Measurements from ENCODE around the gene CD82.

CD82 gene

GRCh38 chr11:44576656-44577055, 11.2 kb downstream of the CD82 start:
- Histone ChIP-seq H3K27ac (ENCODE audit: low read length) (no peak overlapping the region), H3K4me1 (ENCODE audit: control insufficient read depth, insufficient read depth, low read length) (no peaks in the 10 kb centered on the region), H3K36me3 (ENCODE audit: control insufficient read depth, insufficient read depth, low read length) (no peaks in the 10 kb centered on the region), H3K4me3 (ENCODE audit: low read length) (no peak overlapping the region), H3K27me3 (ENCODE audit: control insufficient read depth, insufficient read depth, low read length) (no peaks in the 10 kb centered on the region), H3K9me3 (ENCODE audit: control insufficient read depth, insufficient read depth, low read length) (no peaks in the 10 kb centered on the region)
- no peak for DNase-seq (ENCODE audit: low read depth, low spot score)
- WGBS (ENCODE audit: insufficient coverage, insufficient read length): no CpG with 5 or more reads among the region's 4 CpGs

GRCh38 chr11:44577231-44577830, 11.9 kb downstream of the CD82 start:
- H3K4me3 ChIP-seq (ENCODE audit: low read length): no peak overlapping the region
- WGBS (ENCODE audit: insufficient coverage, insufficient read length): no CpG with 5 or more reads among the region's 7 CpGs
- no peaks in the 10 kb centered on the region for H3K4me1 ChIP-seq (ENCODE audit: control insufficient read depth, insufficient read depth, low read length)
- no peak overlapping the region for H3K27ac ChIP-seq (ENCODE audit: low read length)
- DNase-seq (ENCODE audit: low read depth, low spot score): no peak
- no peaks in the 10 kb centered on the region for H3K36me3 ChIP-seq (ENCODE audit: control insufficient read depth, insufficient read depth, low read length)
- no peaks in the 10 kb centered on the region for H3K9me3 ChIP-seq (ENCODE audit: control insufficient read depth, insufficient read depth, low read length)
- H3K27me3 ChIP-seq (ENCODE audit: control insufficient read depth, insufficient read depth, low read length): no peaks in the 10 kb centered on the region

GRCh38 chr11:44578279-44578678, 12.8 kb downstream of the CD82 start:
- Histone ChIP-seq H3K9me3 (ENCODE audit: control insufficient read depth, insufficient read depth, low read length) (no peaks in the 10 kb centered on the region), H3K27me3 (ENCODE audit: control insufficient read depth, insufficient read depth, low read length) (no peaks in the 10 kb centered on the region), H3K27ac (ENCODE audit: low read length) (no peak overlapping the region), H3K4me1 (ENCODE audit: control insufficient read depth, insufficient read depth, low read length) (no peaks in the 10 kb centered on the region), H3K36me3 (ENCODE audit: control insufficient read depth, insufficient read depth, low read length) (no peaks in the 10 kb centered on the region), H3K4me3 (ENCODE audit: low read length) (no peak overlapping the region)
- WGBS (ENCODE audit: insufficient coverage, insufficient read length): no CpG with 5 or more reads among the region's 5 CpGs
- no peak for DNase-seq (ENCODE audit: low read depth, low spot score)

- no peak overlapping the region for H3K4me3 ChIP-seq (ENCODE audit: low read length)
- no peaks in the 10 kb centered on the region for H3K36me3 ChIP-seq (ENCODE audit: control insufficient read depth, insufficient read depth, low read length)
- no peak for DNase-seq (ENCODE audit: low read depth, low spot score)
- no peaks in the 10 kb centered on the region for H3K27me3 ChIP-seq (ENCODE audit: control insufficient read depth, insufficient read depth, low read length)
- no peak overlapping the region for H3K27ac ChIP-seq (ENCODE audit: low read length)
- no peaks in the 10 kb centered on the region for H3K9me3 ChIP-seq (ENCODE audit: control insufficient read depth, insufficient read depth, low read length)
- H3K4me1 ChIP-seq (ENCODE audit: control insufficient read depth, insufficient read depth, low read length): no peaks in the 10 kb centered on the region
- WGBS (ENCODE audit: insufficient coverage, insufficient read length): no CpG with 5 or more reads among the region's 6 CpGs
These were observed 13.9 kb downstream of the CD82 start for GRCh38 chr11:44579302-44579761.

- no peak overlapping the region for H3K4me3 ChIP-seq (ENCODE audit: low read length)
- H3K9me3 ChIP-seq (ENCODE audit: control insufficient read depth, insufficient read depth, low read length): no peaks in the 10 kb centered on the region
- no peak for DNase-seq (ENCODE audit: low read depth, low spot score)
- no CpG with 5 or more reads among the region's 2 CpGs for WGBS (ENCODE audit: insufficient coverage, insufficient read length)
- H3K27me3 ChIP-seq (ENCODE audit: control insufficient read depth, insufficient read depth, low read length): no peaks in the 10 kb centered on the region
- no peak overlapping the region for H3K27ac ChIP-seq (ENCODE audit: low read length)
- no peaks in the 10 kb centered on the region for H3K4me1 ChIP-seq (ENCODE audit: control insufficient read depth, insufficient read depth, low read length)
- no peaks in the 10 kb centered on the region for H3K36me3 ChIP-seq (ENCODE audit: control insufficient read depth, insufficient read depth, low read length)
These were observed 15.2 kb downstream of the CD82 start for GRCh38 chr11:44580701-44581100.

GRCh38 chr11:44581246-44581645, 15.8 kb downstream of the CD82 start:
- no peaks in the 10 kb centered on the region for H3K9me3 ChIP-seq (ENCODE audit: control insufficient read depth, insufficient read depth, low read length)
- H3K36me3 ChIP-seq (ENCODE audit: control insufficient read depth, insufficient read depth, low read length): no peaks in the 10 kb centered on the region
- H3K4me3 ChIP-seq (ENCODE audit: low read length): no peak overlapping the region
- H3K27ac ChIP-seq (ENCODE audit: low read length): no peak overlapping the region
- no CpG with 5 or more reads among the region's 3 CpGs for WGBS (ENCODE audit: insufficient coverage, insufficient read length)
- no peaks in the 10 kb centered on the region for H3K27me3 ChIP-seq (ENCODE audit: control insufficient read depth, insufficient read depth, low read length)
- no peak for DNase-seq (ENCODE audit: low read depth, low spot score)
- no peaks in the 10 kb centered on the region for H3K4me1 ChIP-seq (ENCODE audit: control insufficient read depth, insufficient read depth, low read length)

- WGBS (ENCODE audit: insufficient coverage, insufficient read length): no CpG with 5 or more reads among the region's 3 CpGs
- no peak for DNase-seq (ENCODE audit: low read depth, low spot score)
- H3K36me3 ChIP-seq (ENCODE audit: control insufficient read depth, insufficient read depth, low read length): no peaks in the 10 kb centered on the region
These were observed 17.3 kb downstream of the CD82 start for GRCh38 chr11:44582641-44583352.

GRCh38 chr11:44583353-44583669, 17.8 kb downstream of the CD82 start:
- Histone ChIP-seq H3K36me3 (ENCODE audit: control insufficient read depth, insufficient read depth, low read length) (no peaks in the 10 kb centered on the region), H3K27ac (ENCODE audit: low read length) (no peak overlapping the region), H3K4me3 (ENCODE audit: low read length) (no peak overlapping the region), H3K4me1 (ENCODE audit: control insufficient read depth, insufficient read depth, low read length) (peaks cover 2% of the 10 kb centered on the region; the same call in 1 of the 2 replicates), H3K9me3 (ENCODE audit: control insufficient read depth, insufficient read depth, low read length) (no peaks in the 10 kb centered on the region), H3K27me3 (ENCODE audit: control insufficient read depth, insufficient read depth, low read length) (no peaks in the 10 kb centered on the region)
- WGBS (ENCODE audit: insufficient coverage, insufficient read length): no CpG with 5 or more reads among the region's 2 CpGs
- no peak for DNase-seq (ENCODE audit: low read depth, low spot score)

More at GRCh38 chr11:44582641-44583352, 17.3 kb downstream of the CD82 start:
- H3K9me3 ChIP-seq (ENCODE audit: control insufficient read depth, insufficient read depth, low read length): no peaks in the 10 kb centered on the region
- peaks cover 2% of the 10 kb centered on the region; the same call in 1 of the 2 replicates for H3K4me1 ChIP-seq (ENCODE audit: control insufficient read depth, insufficient read depth, low read length)
- H3K27me3 ChIP-seq (ENCODE audit: control insufficient read depth, insufficient read depth, low read length): no peaks in the 10 kb centered on the region
- no peak overlapping the region for H3K4me3 ChIP-seq (ENCODE audit: low read length)
- no peak overlapping the region for H3K27ac ChIP-seq (ENCODE audit: low read length)

GRCh38 chr11:44585421-44585820, 20.0 kb downstream of the CD82 start:
- H3K27ac ChIP-seq (ENCODE audit: low read length): no peak overlapping the region
- no CpG with 5 or more reads among the region's 5 CpGs for WGBS (ENCODE audit: insufficient coverage, insufficient read length)
- no peak overlapping the region for H3K4me3 ChIP-seq (ENCODE audit: low read length)
- DNase-seq (ENCODE audit: low read depth, low spot score): no peak
- H3K36me3 ChIP-seq (ENCODE audit: control insufficient read depth, insufficient read depth, low read length): no peaks in the 10 kb centered on the region
- H3K4me1 ChIP-seq (ENCODE audit: control insufficient read depth, insufficient read depth, low read length): peaks cover 2% of the 10 kb centered on the region; the same call in 1 of the 2 replicates
- H3K9me3 ChIP-seq (ENCODE audit: control insufficient read depth, insufficient read depth, low read length): no peaks in the 10 kb centered on the region
- H3K27me3 ChIP-seq (ENCODE audit: control insufficient read depth, insufficient read depth, low read length): no peaks in the 10 kb centered on the region

- no peak for DNase-seq (ENCODE audit: low read depth, low spot score)
- Histone ChIP-seq H3K36me3 (ENCODE audit: control insufficient read depth, insufficient read depth, low read length) (no peaks in the 10 kb centered on the region), H3K27me3 (ENCODE audit: control insufficient read depth, insufficient read depth, low read length) (no peaks in the 10 kb centered on the region), H3K4me1 (ENCODE audit: control insufficient read depth, insufficient read depth, low read length) (peaks cover 2% of the 10 kb centered on the region; the same call in 1 of the 2 replicates), H3K27ac (ENCODE audit: low read length) (no peak overlapping the region), H3K4me3 (ENCODE audit: low read length) (no peak overlapping the region), H3K9me3 (ENCODE audit: control insufficient read depth, insufficient read depth, low read length) (no peaks in the 10 kb centered on the region)
- WGBS (ENCODE audit: insufficient coverage, insufficient read length): no CpG with 5 or more reads among the region's 3 CpGs
These were observed 23.8 kb downstream of the CD82 start for GRCh38 chr11:44589301-44589700.

- H3K9me3 ChIP-seq (ENCODE audit: control insufficient read depth, insufficient read depth, low read length): no peaks in the 10 kb centered on the region
- no peaks in the 10 kb centered on the region for H3K36me3 ChIP-seq (ENCODE audit: control insufficient read depth, insufficient read depth, low read length)
- H3K27me3 ChIP-seq (ENCODE audit: control insufficient read depth, insufficient read depth, low read length): no peaks in the 10 kb centered on the region
- H3K4me1 ChIP-seq (ENCODE audit: control insufficient read depth, insufficient read depth, low read length): peaks cover 2% of the 10 kb centered on the region; the same call in 1 of the 2 replicates
- no peak for DNase-seq (ENCODE audit: low read depth, low spot score)
- H3K27ac ChIP-seq (ENCODE audit: low read length): no peak overlapping the region
- H3K4me3 ChIP-seq (ENCODE audit: low read length): no peak overlapping the region
- no CpG with 5 or more reads among the region's 6 CpGs for WGBS (ENCODE audit: insufficient coverage, insufficient read length)
These were observed 25.3 kb downstream of the CD82 start for GRCh38 chr11:44590769-44591168.

Data from iPS DF 6.9 (cell line).